Hematopoietic multipotent progenitor cell treated with erythropoietin and hydrocortisone succinate and interleukin-3 and kit ligand, for 6 days (in vitro differentiated cells): ENCODE results near the gene STX4.
A peak's percentile ranks its signal among the peaks of the same experiment; 100 is the strongest.

Source experiments
- DNase-seq: peaks from one replicate; pipeline ENCODE4 v3.0.0-alpha.2; 2015

Gene STX4

GRCh38 chr16:31071861-31072260, 38.5 kb downstream of the STX4 start:
- no peak for DNase-seq

- DNase-seq, result peak; percentile 68
These were observed 39.3 kb downstream of the STX4 start for GRCh38 chr16:31072540-31073141.

- DNase-seq, result peak; percentile 95
These were observed 40.0 kb downstream of the STX4 start for GRCh38 chr16:31073142-31073969.

- DNase-seq, result peak; percentile 100
These were observed 40.8 kb downstream of the STX4 start, which contains the start of the genes ZNF646 and ZNF668 for GRCh38 chr16:31073970-31074813. Gene ZNF646 (plus strand): TSS chr16:31074422. CDS start chr16:31076325, 1,903 bp downstream. Gene ZNF668 (minus strand): TSS chr16:31074240. CDS start chr16:31064459, 9,781 bp downstream.

- no peak for DNase-seq
These were observed 41.4 kb downstream of the STX4 start for GRCh38 chr16:31074814-31075183.

GRCh38 chr16:31076319-31076718, 43.0 kb downstream of the STX4 start:
- no peak for DNase-seq

- DNase-seq, result no peak
These were observed 43.7 kb downstream of the STX4 start for GRCh38 chr16:31077024-31077423.

GRCh38 chr16:31077592-31078396, 44.4 kb downstream of the STX4 start:
- peak; percentile 94 for DNase-seq

- no peak for DNase-seq
These were observed 45.4 kb downstream of the STX4 start for GRCh38 chr16:31078597-31079341.

- no peak for DNase-seq
These were observed 46.1 kb downstream of the STX4 start for GRCh38 chr16:31079342-31079944.

GRCh38 chr16:31080035-31080629, 46.8 kb downstream of the STX4 start:
- DNase-seq, result no peak

GRCh38 chr16:31080756-31081419, 47.5 kb downstream of the STX4 start:
- no peak for DNase-seq

GRCh38 chr16:31081428-31082351, 48.3 kb downstream of the STX4 start:
- DNase-seq, result no peak

GRCh38 chr16:31082368-31083045, 49.1 kb downstream of the STX4 start:
- no peak for DNase-seq

GRCh38 chr16:31083081-31083480, 49.7 kb downstream of the STX4 start:
- no peak for DNase-seq

GRCh38 chr16:31083556-31083955, 50.2 kb downstream of the STX4 start:
- no peak for DNase-seq

- DNase-seq, result no peak
These were observed 50.6 kb downstream of the STX4 start for GRCh38 chr16:31083981-31084380.

- DNase-seq, result no peak
These were observed 51.4 kb downstream of the STX4 start for GRCh38 chr16:31084584-31085302.
